Heart right ventricle (tissue), 16 donors: ENCODE measurements around the gene MALT1. TPM values are rescaled to one million over a fixed set of nuclear protein-coding genes. Genes with fewer than 3 reads are reported as not detected.

Experiments used
- ATAC-seq, 8 donors: fragments of 200-7000 bp; cut with Tn5 transposase; one replicate each; pipeline ENCODE4 v1.9.1; 2020; ENCODE audit warnings: mild to moderate bottlenecking in 8 of 8, moderate library complexity in 8 of 8, moderate number of reproducible peaks in 1 of 8
- DNase-seq, 2 donors: peaks; one replicate each; pipeline ENCODE4 v3.0.0-alpha.2; 2020
- H3K27ac ChIP-seq, 10 donors: fragments of 200-600 bp; sonication (generic) in 2 of 10; one replicate each; pipeline versions ENCODE4 v1.5.0 to v1.8.0; 2020 to 2022; ENCODE audit warnings: mild to moderate bottlenecking in 3 of 10
- H3K27me3 ChIP-seq, 7 donors: fragments of 200-600 bp; one replicate each; pipeline ENCODE4 v1.8.0; 2021 to 2022; ENCODE audit warnings: mild to moderate bottlenecking in 2 of 7
- H3K36me3 ChIP-seq, 9 donors: fragments of 200-600 bp; sonication (generic) in 1 of 9; one replicate each; pipeline versions ENCODE4 v1.5.0 to v1.8.0; 2020 to 2022; ENCODE audit warnings: mild to moderate bottlenecking in 2 of 9
- H3K4me1 ChIP-seq, 9 donors: fragments of 200-600 bp; sonication (generic) in 1 of 9; one replicate each; pipeline versions ENCODE4 v1.5.0 to v1.8.0; 2020 to 2022; ENCODE audit warnings: mild to moderate bottlenecking in 4 of 9
- H3K4me3 ChIP-seq, 10 donors: fragments of 200-600 bp; sonication (generic) in 2 of 10; one replicate each; pipeline versions ENCODE4 v1.5.0 to v1.8.0; 2020 to 2022; ENCODE audit warnings: mild to moderate bottlenecking in 7 of 10, moderate library complexity in 2 of 10
- H3K9me3 ChIP-seq, 11 donors: fragments of 200-600 bp in 10 of 11; sonication (generic) in 2 of 11; one replicate each; pipeline versions ENCODE4 v1.5.0 to v1.8.0; 2013 to 2022; ENCODE audit warnings: mild to moderate bottlenecking in 2 of 11, control low read depth in 1 of 11, moderate library complexity in 1 of 11
- CTCF ChIP-seq, 9 donors: fragments of 200-600 bp; sonication (generic) in 2 of 9; IDR thresholded peaks; one replicate each; pipeline versions ENCODE4 v1.5.0 to v1.8.0; 2021 to 2022; ENCODE audit warnings: antibody characterized with exemption in 9 of 9, mild to moderate bottlenecking in 5 of 9, moderate library complexity in 1 of 9
- WGBS, 2 donors: extraction: QIAGEN DNeasy Blood & Tissue Kit; methylation state at CpG; one replicate each; pipeline ENCODE4 v1.1.7; 2013; ENCODE audit warnings: inconsistent platforms in 1 of 2; 5-methylcytosine and 5-hydroxymethylcytosine counted together
- intact Hi-C, 10 donors: fragments of 100-400 bp; cut with DNase I; formaldehyde crosslinking; loops; one replicate each; pipeline versions ENCODE4 v1.11.1 to v1.14.2; 2022
- polyA plus RNA-seq, 2 donors: library from polyadenylated mRNA; stranded (reverse); fragments of 200-250 nt; gene quantifications; one replicate each; pipeline ENCODE4 v1.2.3, GENCODE V29; 2013
- total RNA-seq, 10 donors: library from RNA; stranded (reverse); fragmentation: NEBNext Ultra II Directional in 3 of 10; extraction: Animal tissue kit (Norgen Biotek cat#: 25700) in 3 of 10; gene quantifications; one replicate each; pipeline versions ENCODE4 v1.2.1 to v1.2.4, GENCODE V29; 2021 to 2023
- donor health status: Arrhythmogenic right ventricular cardiomyopathy.
- donor health status: ischemic (EF 13 %, LVEDD 7.1; RV severe dilation, severe dysfunction).
- donor health status: healthy with polysubstance abuse.
- donor health status: DM: no; HTN: yes; CAD: no.
- donor health status: DM: no; HTN: no; CAD: no.
- donor health status: ischemic (EF 25% LVEDD 6.9; RV normal size, moderate dysfunction).
- donor health status: ischemic (EF 25% LVEDD 5.7; RV mildly dilated, moderate dysfunction).
- donor health status: healthy.
- donor health status: DM: yes; HTN: yes; CAD: no.
- donor health status: Ischemic cardiomyopathy.
- donor health status: ischemic (EF 35%, LVEDD 5.7; RV mildly dilated, moderate dysfunction).
- donor health status: nonischemic (EF 11% LVEDD 7.7; RV severe dilation, severe dysfunction).
- donor health status: DM: yes; HTN: yes; CAD: no.
- donor health status: PGD.
- donor health status: ischemic (EF 29% LVEDD 5.4; RV normal size, mild dysfunction).
- donor health status: nonischemic (EF 23%, LVEDD 6.1; RV moderate dilation, normal function).

The MALT1 gene
- total and polyA plus RNA-seq, 12 donors: 4.4 to 20.0 (median 10.6) TPM

- Histone ChIP-seq H3K4me3 (no peak overlapping the region), H3K9me3 (no peaks in the 10 kb centered on the region), H3K36me3 (no peaks in the 10 kb centered on the region), H3K4me1 (peaks cover 2 to 47% (median 31%) of the 10 kb centered on the region in 9 donors), H3K27me3 (no peaks in the 10 kb centered on the region), H3K27ac (peak overlapping the region; percentile 9 to 86 (median 71))
- TF ChIP-seq CTCF (IDR thresholded peaks at IDR 0.05): no peak
- intact Hi-C loops: loop anchor here in 6 of 10 donors (5.0 to 10.0 kb wide), 8 partner anchors 52 to 205 kb away; partner anchors contain the start of gene ZNF532 (in 2 of the 6)
- ATAC-seq: peak in 5 of 8 donors; percentile 16 to 52 (median 34)
- peak; percentile 23 to 44 for DNase-seq
- WGBS, 2 donors: 54 to 70% methylated on average over 5 of the region's 5 CpGs
Measured at GRCh38 chr18:58789876-58790240, 118.6 kb downstream of the MALT1 start.

- TF ChIP-seq CTCF (IDR thresholded peaks at IDR 0.05): no peak
- intact Hi-C loops: loop anchor here in 2 of 10 donors (5.0 kb wide), 1 partner anchor 50 kb away; no protein-coding TSS in a partner anchor
- ATAC-seq: no peak
Measured at GRCh38 chr18:58792086-58792485, 120.8 kb downstream of the MALT1 start.

DNA sequence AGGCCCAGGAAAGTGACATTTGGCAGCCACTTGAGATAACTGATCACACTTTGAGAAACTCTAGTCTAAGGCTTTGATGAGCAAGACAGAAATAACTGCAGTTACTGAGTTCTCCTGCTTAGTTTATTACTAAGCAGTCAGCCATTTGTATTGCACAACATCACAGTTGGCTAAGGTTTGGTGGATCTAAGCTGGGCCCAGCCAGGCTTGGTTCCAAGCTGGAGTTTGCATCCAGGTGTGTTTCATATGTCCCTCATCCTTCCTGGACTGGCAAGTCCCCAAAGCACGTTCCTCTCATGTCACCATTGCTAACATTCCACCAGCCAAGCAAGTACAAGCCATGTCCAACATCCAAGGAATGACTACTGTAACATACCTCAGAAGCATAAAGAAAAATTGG is 122.1 kb downstream of the MALT1 start:
- Histone ChIP-seq H3K27ac (no peak overlapping the region), H3K4me1 (peaks cover 0 to 34% (median 17%) of the 10 kb centered on the region in 9 donors), H3K36me3 (no peaks in the 10 kb centered on the region), H3K27me3 (no peaks in the 10 kb centered on the region), H3K9me3 (no peaks in the 10 kb centered on the region), H3K4me3 (no peak overlapping the region)
- intact Hi-C loops: loop anchor here in 2 of 10 donors (5.0 kb wide), 1 partner anchor 49 kb away; no protein-coding TSS in a partner anchor
- 77 to 88% methylated on average over 1 of the region's 1 CpG for WGBS, 2 donors
- no peak for DNase-seq
- TF ChIP-seq CTCF (IDR thresholded peaks at IDR 0.05): no peak
- ATAC-seq: peak in 1 of 8 donors; percentile 52

More at GRCh38 chr18:58792086-58792485, 120.8 kb downstream of the MALT1 start:
- Histone ChIP-seq H3K27me3 (no peaks in the 10 kb centered on the region), H3K27ac (no peak overlapping the region), H3K4me1 (peaks cover 0 to 40% (median 25%) of the 10 kb centered on the region in 9 donors), H3K4me3 (no peak overlapping the region), H3K9me3 (no peaks in the 10 kb centered on the region), H3K36me3 (no peaks in the 10 kb centered on the region)
- WGBS, 2 donors: 88 to 92% methylated on average over 7 of the region's 7 CpGs
- DNase-seq: no peak

GRCh38 chr18:58796220-58796619 is 125.0 kb downstream of the MALT1 start:
- DNase-seq: no peak
- intact Hi-C loops: no loop called here
- Histone ChIP-seq H3K9me3 (no peaks in the 10 kb centered on the region), H3K27me3 (no peaks in the 10 kb centered on the region), H3K27ac (no peak overlapping the region), H3K4me1 (peaks cover 0 to 13% (median 0%) of the 10 kb centered on the region in 9 donors), H3K36me3 (no peaks in the 10 kb centered on the region), H3K4me3 (no peak overlapping the region)
- 69 to 71% methylated on average over 1 of the region's 1 CpG for WGBS, 2 donors
- TF ChIP-seq CTCF (IDR thresholded peaks at IDR 0.05): no peak
- no peak for ATAC-seq
